H9 (cell line): ENCODE measurements around the gene SCD. TPM values are rescaled to one million over a fixed set of nuclear protein-coding genes. Genes with fewer than 3 reads are reported as not detected.

Experiments
- DNase-seq: peaks from one replicate; pipeline ENCODE4 v3.0.0-alpha.2; 2017
- H2AFZ ChIP-seq: one replicate; pipeline ENCODE4 v1.6.1; 2013; ENCODE audit warnings: mild to moderate bottlenecking, low read length, control low read depth, moderate library complexity
- H2AK5ac ChIP-seq: 2 replicates; pipeline ENCODE4 v1.6.1; 2013; ENCODE audit warnings: low read length, control low read depth, mixed read lengths; ENCODE audit not compliant: insufficient read length
- H2BK120ac ChIP-seq: one replicate; pipeline ENCODE4 v1.6.1; 2013; ENCODE audit warnings: low read depth, mild to moderate bottlenecking, low read length, control low read depth, inconsistent platforms; ENCODE audit not compliant: poor library complexity, severe bottlenecking
- H2BK12ac ChIP-seq: 2 replicates; pipeline ENCODE4 v1.6.1; 2013; ENCODE audit warnings: low read length, control low read depth, mixed read lengths, low read depth; ENCODE audit not compliant: insufficient read length
- H2BK15ac ChIP-seq: 2 replicates; pipeline ENCODE4 v1.6.1; 2013; ENCODE audit warnings: low read depth, low read length, control low read depth
- H2BK20ac ChIP-seq: one replicate; pipeline ENCODE4 v1.6.1; 2013; ENCODE audit warnings: low read depth, mild to moderate bottlenecking, low read length, control low read depth, inconsistent platforms; ENCODE audit not compliant: poor library complexity, severe bottlenecking
- H2BK5ac ChIP-seq: 2 replicates; pipeline ENCODE4 v1.6.1; 2013; ENCODE audit warnings: low read length, control low read depth, mixed read lengths; ENCODE audit not compliant: insufficient read length
- H3K14ac ChIP-seq: 2 replicates; pipeline ENCODE4 v1.6.1; 2013; ENCODE audit warnings: low read length, control low read depth; ENCODE audit not compliant: insufficient read depth
- H3K18ac ChIP-seq: 2 replicates; pipeline ENCODE4 v1.6.1; 2013; ENCODE audit warnings: low read depth, mild to moderate bottlenecking, mixed read lengths, low read length, control low read depth; ENCODE audit not compliant: insufficient read length
- H3K23ac ChIP-seq: 2 replicates; pipeline ENCODE4 v1.6.1; 2013; ENCODE audit warnings: low read length, control low read depth, mixed read lengths, low read depth; ENCODE audit not compliant: insufficient read length
- H3K23me2 ChIP-seq: 2 replicates; pipeline ENCODE4 v1.6.1; 2013; ENCODE audit warnings: low read depth, mild to moderate bottlenecking, mixed read lengths, low read length, control low read depth; ENCODE audit not compliant: insufficient read length, poor library complexity, severe bottlenecking
- H3K27ac ChIP-seq: 2 replicates; pipeline ENCODE4 v1.5.1; 2013; ENCODE audit warnings: low read length, control low read depth, mixed read lengths, low read depth; ENCODE audit not compliant: insufficient read length
- H3K27me3 ChIP-seq: 2 replicates; pipeline ENCODE4 v1.6.1; 2013; ENCODE audit warnings: low read length, control low read depth, inconsistent platforms; ENCODE audit not compliant: insufficient read depth
- H3K4ac ChIP-seq: 2 replicates; pipeline ENCODE4 v1.6.1; 2013; ENCODE audit warnings: low read depth, mild to moderate bottlenecking, control low read depth, inconsistent platforms, low read length, moderate library complexity
- H3K4me1 ChIP-seq: 2 replicates; pipeline ENCODE4 v1.6.1; 2013; ENCODE audit warnings: low read length, control low read depth, inconsistent platforms; ENCODE audit not compliant: insufficient read depth
- H3K4me2 ChIP-seq: 2 replicates; pipeline ENCODE4 v1.6.1; 2013; ENCODE audit warnings: low read length, control low read depth, mixed read lengths; ENCODE audit not compliant: insufficient read length, insufficient read depth
- H3K56ac ChIP-seq: 2 replicates; pipeline ENCODE4 v1.6.1; 2013; ENCODE audit warnings: low read depth, mild to moderate bottlenecking, mixed read lengths, low read length, control low read depth; ENCODE audit not compliant: insufficient read length
- H3K79me1 ChIP-seq: 2 replicates; pipeline ENCODE4 v1.6.1; 2013; ENCODE audit warnings: low read depth, mild to moderate bottlenecking, moderate library complexity, low read length, control low read depth, inconsistent platforms; ENCODE audit not compliant: insufficient read depth, poor library complexity, severe bottlenecking
- H3K79me2 ChIP-seq: 2 replicates; pipeline ENCODE4 v1.6.1; 2013; ENCODE audit warnings: low read length, control low read depth, inconsistent platforms; ENCODE audit not compliant: insufficient read depth
- H3K9ac ChIP-seq: 2 replicates; pipeline ENCODE4 v1.6.1; 2013; ENCODE audit warnings: low read length, control low read depth, mixed read lengths; ENCODE audit not compliant: insufficient read length; ENCODE audit errors: extremely low read depth
- H3K9me3 ChIP-seq: one replicate; pipeline ENCODE4 v1.6.1; 2013; ENCODE audit warnings: low read depth, low read length, inconsistent platforms; ENCODE audit not compliant: control insufficient read depth
- H3T11ph ChIP-seq: one replicate; pipeline ENCODE4 v1.6.1; 2013; ENCODE audit warnings: mild to moderate bottlenecking, low read length, control low read depth, inconsistent platforms
- H4K20me1 ChIP-seq: one replicate; pipeline ENCODE4 v1.6.1; 2013; ENCODE audit not compliant: control insufficient read depth, insufficient read length, insufficient read depth
- H4K5ac ChIP-seq: 2 replicates; pipeline ENCODE4 v1.6.1; 2013; ENCODE audit warnings: low read depth, mild to moderate bottlenecking, mixed read lengths, low read length, control low read depth; ENCODE audit not compliant: insufficient read length
- H4K8ac ChIP-seq: replicated peaks from 2 replicates; pipeline ENCODE4 v1.6.1; 2013; ENCODE audit warnings: low read length, control low read depth, mixed read lengths, low read depth; ENCODE audit not compliant: insufficient read length
- H4K91ac ChIP-seq: 2 replicates; pipeline ENCODE4 v1.6.1; 2013; ENCODE audit warnings: low read depth, mild to moderate bottlenecking, moderate library complexity, mixed read lengths, low read length, control low read depth; ENCODE audit not compliant: insufficient read length
- H3K27ac Mint-ChIP-seq, 3 experiments: 2 replicates in 2 of 3; 3 replicates in 1 of 3; pipeline ENCODE4 v1.8.0; 2020 to 2021; ENCODE audit warnings: mixed read lengths in 3 of 3, mild to moderate bottlenecking in 1 of 3, moderate library complexity in 1 of 3
- H3K27me3 Mint-ChIP-seq: 2 replicates; pipeline ENCODE4 v1.8.0; 2021; ENCODE audit warnings: low read depth, mild to moderate bottlenecking, moderate library complexity, mixed read lengths
- H3K36me3 Mint-ChIP-seq, 3 experiments: 2 replicates in 2 of 3; 3 replicates in 1 of 3; pipeline ENCODE4 v1.8.0; 2020 to 2021; ENCODE audit warnings: low read depth in 3 of 3, mixed read lengths in 3 of 3; ENCODE audit not compliant: insufficient read depth in 1 of 3
- H3K4me1 Mint-ChIP-seq, 2 experiments: 2 replicates each; pipeline ENCODE4 v1.8.0; 2020; ENCODE audit warnings: mixed read lengths in 2 of 2
- H3K4me3 Mint-ChIP-seq, 2 experiments: 2 replicates in 1 of 2; 3 replicates in 1 of 2; pipeline ENCODE4 v1.8.0; 2020 to 2021; ENCODE audit warnings: mild to moderate bottlenecking in 2 of 2, mixed read lengths in 2 of 2, moderate library complexity in 1 of 2
- H3K9me3 Mint-ChIP-seq, 2 experiments: 2 replicates in 1 of 2; 3 replicates in 1 of 2; pipeline ENCODE4 v1.8.0; 2020; ENCODE audit warnings: mild to moderate bottlenecking in 2 of 2, mixed read lengths in 2 of 2, moderate library complexity in 1 of 2
- WGBS: extraction: QIAGEN DNeasy Blood & Tissue Kit; methylation state at CpG from one replicate; pipeline ENCODE4 v1.1.7; 2013; ENCODE audit warnings: missing lambda C conversion rate, low lambda C conversion rate, mixed read lengths; ENCODE audit not compliant: insufficient read length; ENCODE audit errors: extremely low coverage; 5-methylcytosine and 5-hydroxymethylcytosine counted together
- total RNA-seq: library from RNA; stranded (reverse); gene quantifications from 2 replicates; pipeline ENCODE4 v1.2.1, GENCODE V29; 2021
- TF ChIP-seq, protein P1 (sequence below): fragments of 200-600 bp; sonication (generic); conservative IDR thresholded peaks from 3 replicates; pipeline ENCODE4 v1.8.0; 2021; ENCODE audit warnings: antibody characterized with exemption, mild to moderate bottlenecking

SCD gene
- total RNA-seq, 1 experiment from 2014 or later = 354 TPM

DNA sequence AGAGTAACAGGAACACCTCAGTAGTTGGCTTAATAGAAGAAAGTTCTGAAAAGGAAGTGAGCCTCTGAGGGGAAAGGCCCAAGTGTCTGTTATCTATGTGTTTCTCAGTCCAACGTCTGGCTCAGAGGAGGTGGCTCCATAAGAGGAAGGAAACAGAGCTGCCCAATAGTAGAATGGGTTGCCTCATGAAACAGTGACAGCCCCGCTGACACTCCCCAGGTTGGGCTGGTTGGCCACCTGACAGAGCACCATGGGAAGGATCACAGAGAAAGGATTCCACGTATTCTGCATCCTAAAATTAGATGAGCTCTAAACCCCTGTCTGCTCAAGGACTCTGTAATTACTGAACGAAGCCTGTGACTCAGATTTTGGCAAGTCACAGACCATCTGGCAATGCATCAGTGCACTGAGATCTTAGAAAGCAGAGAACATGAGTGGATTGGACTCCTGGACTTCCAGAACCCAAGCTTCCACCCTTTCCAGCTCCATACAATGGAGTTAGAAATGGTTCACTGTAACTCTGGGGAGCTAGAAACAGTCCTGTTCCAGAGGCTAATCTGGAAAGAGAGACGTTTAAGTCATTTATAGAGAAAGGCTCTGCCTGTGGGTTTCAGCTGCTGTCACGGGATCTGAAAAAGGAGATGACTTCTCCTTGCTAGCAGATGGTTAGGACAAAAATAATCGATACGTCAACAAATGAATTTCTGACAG is 19.9 kb upstream of the SCD start:
- peaks cover 75% of the 10 kb centered on the region for H3K27me3 Mint-ChIP-seq
- Histone ChIP-seq H2AFZ (no peak overlapping the region), H4K5ac (no peak overlapping the region), H2BK5ac (no peak overlapping the region), H3T11ph (no peak overlapping the region), H2AK5ac (no peak overlapping the region), H3K9ac (no peak overlapping the region), H3K4me1 (no peaks in the 10 kb centered on the region), H3K23ac (no peak overlapping the region), H3K27ac (no peak overlapping the region), H4K8ac (no peak overlapping the region), H2BK20ac (no peak overlapping the region), H2BK12ac (no peak overlapping the region), H3K4me2 (no peak overlapping the region), H3K23me2 (no peaks in the 10 kb centered on the region), H4K91ac (no peak overlapping the region), H3K79me2 (no peaks in the 10 kb centered on the region), H2BK15ac (no peak overlapping the region), H4K20me1 (no peaks in the 10 kb centered on the region), H3K4ac (no peak overlapping the region), H3K79me1 (no peaks in the 10 kb centered on the region), H3K18ac (no peak overlapping the region), H3K14ac (no peak overlapping the region), H3K27me3 (no peaks in the 10 kb centered on the region), H2BK120ac (no peak overlapping the region), H3K9me3 (no peaks in the 10 kb centered on the region), H3K56ac (no peak overlapping the region)
- WGBS = no CpG with 5 or more reads among the region's 8 CpGs
- 0 out of 4 replicates have a peak, but pooled peaks cover 0 to 5% of the 10 kb centered on the region in 2 experiments for H3K4me1 Mint-ChIP-seq
- no peaks in the 10 kb centered on the region for H3K9me3 Mint-ChIP-seq
- DNase-seq = no peak
- no peaks in the 10 kb centered on the region for H3K36me3 Mint-ChIP-seq
- no peak overlapping the region for H3K4me3 Mint-ChIP-seq
- TF ChIP-seq, protein P1, sequence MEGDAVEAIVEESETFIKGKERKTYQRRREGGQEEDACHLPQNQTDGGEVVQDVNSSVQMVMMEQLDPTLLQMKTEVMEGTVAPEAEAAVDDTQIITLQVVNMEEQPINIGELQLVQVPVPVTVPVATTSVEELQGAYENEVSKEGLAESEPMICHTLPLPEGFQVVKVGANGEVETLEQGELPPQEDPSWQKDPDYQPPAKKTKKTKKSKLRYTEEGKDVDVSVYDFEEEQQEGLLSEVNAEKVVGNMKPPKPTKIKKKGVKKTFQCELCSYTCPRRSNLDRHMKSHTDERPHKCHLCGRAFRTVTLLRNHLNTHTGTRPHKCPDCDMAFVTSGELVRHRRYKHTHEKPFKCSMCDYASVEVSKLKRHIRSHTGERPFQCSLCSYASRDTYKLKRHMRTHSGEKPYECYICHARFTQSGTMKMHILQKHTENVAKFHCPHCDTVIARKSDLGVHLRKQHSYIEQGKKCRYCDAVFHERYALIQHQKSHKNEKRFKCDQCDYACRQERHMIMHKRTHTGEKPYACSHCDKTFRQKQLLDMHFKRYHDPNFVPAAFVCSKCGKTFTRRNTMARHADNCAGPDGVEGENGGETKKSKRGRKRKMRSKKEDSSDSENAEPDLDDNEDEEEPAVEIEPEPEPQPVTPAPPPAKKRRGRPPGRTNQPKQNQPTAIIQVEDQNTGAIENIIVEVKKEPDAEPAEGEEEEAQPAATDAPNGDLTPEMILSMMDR = no peak
- no peak overlapping the region for H3K27ac Mint-ChIP-seq
